Immature natural killer cell (primary cell): ENCODE measurements around the gene HSP90AA1. TPM values are rescaled to one million over a fixed set of nuclear protein-coding genes. Genes with fewer than 3 reads are reported as not detected.
"Not testable (repeated sequence)": the region's sequence is repeated elsewhere in the genome, so short reads cannot be mapped to it uniquely, and the experiment has no call there.

ENCODE experiments used
- DNase-seq, 3 donors: peaks; one replicate each; pipeline ENCODE4 v3.0.0; 2022; ENCODE audit warnings: mixed read lengths in 1 of 3
- H3K27ac Mint-ChIP-seq, 6 donors: one replicate each; pipeline ENCODE4 v1.8.0; 2020; ENCODE audit warnings: mixed read lengths in 6 of 6, mild to moderate bottlenecking in 5 of 6, inconsistent platforms in 4 of 6, moderate library complexity in 3 of 6
- H3K27me3 Mint-ChIP-seq, 3 donors: one replicate each; pipeline ENCODE4 v1.8.0; 2020 to 2021; ENCODE audit warnings: low read depth in 3 of 3, mild to moderate bottlenecking in 3 of 3, mixed read lengths in 3 of 3, moderate library complexity in 3 of 3, inconsistent platforms in 1 of 3
- H3K36me3 Mint-ChIP-seq, 3 donors: one replicate each; pipeline ENCODE4 v1.8.0; 2020; ENCODE audit warnings: mixed read lengths in 3 of 3, inconsistent platforms in 2 of 3, mild to moderate bottlenecking in 2 of 3
- H3K4me1 Mint-ChIP-seq, 2 donors: one replicate each; pipeline ENCODE4 v1.8.0; 2020; ENCODE audit warnings: inconsistent platforms in 2 of 2, mild to moderate bottlenecking in 2 of 2, mixed read lengths in 2 of 2, moderate library complexity in 1 of 2
- H3K4me3 Mint-ChIP-seq, 5 donors: one replicate each; pipeline ENCODE4 v1.8.0; 2020; ENCODE audit warnings: mild to moderate bottlenecking in 5 of 5, mixed read lengths in 5 of 5, inconsistent platforms in 3 of 5, moderate library complexity in 3 of 5
- H3K9me3 Mint-ChIP-seq, 6 donors: one replicate each; pipeline ENCODE4 v1.8.0; 2020; ENCODE audit warnings: mild to moderate bottlenecking in 6 of 6, mixed read lengths in 6 of 6, inconsistent platforms in 4 of 6, moderate library complexity in 3 of 6
- polyA plus RNA-seq, 3 donors: library from polyadenylated mRNA; unstranded; fragments of 300-500 nt; fragmentation: Illumina TruSeq; gene quantifications; one replicate each; pipeline ENCODE4 v1.2.3, GENCODE V29; 2021

HSP90AA1 gene
- polyA plus RNA-seq, 3 donors from 2014 or later, result 171 to 473 (median 370) TPM

DNA sequence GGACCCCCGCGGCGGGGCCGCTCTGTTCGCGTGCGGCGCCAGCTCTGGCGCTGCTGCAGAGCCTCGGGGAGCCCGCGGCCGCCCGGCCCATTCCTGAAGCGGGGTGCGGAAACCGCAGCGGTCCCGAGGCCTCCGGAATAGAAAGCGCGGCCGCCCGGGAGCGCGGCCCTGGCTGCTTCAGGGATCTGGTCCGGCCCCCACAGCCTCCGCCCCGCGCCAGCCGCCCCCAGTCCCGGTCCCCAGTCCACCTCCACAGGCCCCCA lies 204 bp downstream of the HSP90AA1 start:
- no peak for DNase-seq
- peaks cover 21 to 43% (median 35%) of the 10 kb centered on the region in 3 donors for H3K36me3 Mint-ChIP-seq
- H3K27me3 Mint-ChIP-seq, result peaks cover 16 to 42% (median 32%) of the 10 kb centered on the region in 3 donors
- H3K4me3 Mint-ChIP-seq, result peak overlapping the region; percentile 81 to 93 (median 89)
- peaks cover 66 to 74% of the 10 kb centered on the region in 2 donors for H3K4me1 Mint-ChIP-seq
- H3K9me3 Mint-ChIP-seq, result no peaks in the 10 kb centered on the region
- H3K27ac Mint-ChIP-seq, result peak overlapping the region; percentile 88 to 95 (median 94)

GRCh38 chr14:102085948-102086708 lies 716 bp downstream of the HSP90AA1 start:
- Mint-ChIP-seq H3K36me3 (peaks cover 22 to 48% (median 40%) of the 10 kb centered on the region in 3 donors), H3K4me1 (peaks cover 68 to 79% of the 10 kb centered on the region in 2 donors), H3K27ac (peak overlapping the region; percentile 94 to 99 (median 98)), H3K9me3 (no peaks in the 10 kb centered on the region), H3K27me3 (peaks cover 18 to 42% (median 32%) of the 10 kb centered on the region in 3 donors), H3K4me3 (peak overlapping the region; percentile 95 to 99 (median 96))
- peak; percentile 78 to 82 (median 81) for DNase-seq

DNA sequence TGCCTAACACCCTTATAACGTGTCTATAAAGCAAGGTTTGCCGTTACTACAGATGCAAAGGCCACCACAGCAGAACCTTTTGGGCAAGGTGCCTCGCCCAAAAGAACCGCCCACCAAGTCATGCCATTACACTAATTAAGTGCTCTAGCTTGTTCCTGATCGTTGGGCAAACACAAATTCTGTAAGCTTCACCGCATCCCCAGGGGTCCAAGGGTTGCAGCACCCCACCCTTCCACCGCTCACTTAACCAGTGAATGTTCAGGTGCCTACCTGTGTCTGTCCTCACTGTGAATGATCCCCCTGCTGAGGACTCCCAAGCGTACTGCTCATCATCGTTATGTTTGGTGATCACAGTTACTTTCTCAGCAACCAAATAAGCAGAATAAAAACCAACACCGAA lies 1.4 kb downstream of the HSP90AA1 start:
- DNase-seq, result no peak
- Mint-ChIP-seq H3K36me3 (peaks cover 25 to 55% (median 45%) of the 10 kb centered on the region in 3 donors), H3K9me3 (no peaks in the 10 kb centered on the region), H3K4me3 (peak overlapping the region; percentile 95 to 99 (median 96)), H3K4me1 (peaks cover 71 to 85% of the 10 kb centered on the region in 2 donors), H3K27ac (peak overlapping the region; percentile 94 to 99 (median 98)), H3K27me3 (peaks cover 18 to 47% (median 34%) of the 10 kb centered on the region in 3 donors)

DNA sequence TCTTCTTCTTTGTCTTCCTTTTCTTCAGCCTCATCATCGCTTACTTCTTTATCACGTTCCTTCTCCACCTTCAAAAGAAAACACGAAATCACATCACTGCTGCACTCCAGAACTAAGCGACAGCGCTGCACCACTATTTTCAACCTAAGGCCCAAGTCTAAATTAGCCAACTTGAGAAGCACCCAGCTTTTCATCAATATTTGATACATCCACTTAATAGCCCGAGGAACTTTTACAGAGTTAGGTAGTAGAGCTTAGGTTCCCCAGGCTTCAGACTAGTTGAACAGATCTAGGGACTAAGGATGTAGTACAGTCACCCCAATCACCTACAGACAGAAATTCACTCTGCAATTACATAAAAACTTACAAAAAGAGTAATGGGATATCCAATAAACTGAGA lies 1.9 kb downstream of the HSP90AA1 start:
- peaks cover 69 to 86% of the 10 kb centered on the region in 2 donors for H3K4me1 Mint-ChIP-seq
- peak overlapping the region; percentile 95 to 99 (median 96) for H3K4me3 Mint-ChIP-seq
- no peaks in the 10 kb centered on the region for H3K9me3 Mint-ChIP-seq
- peaks cover 29 to 60% (median 48%) of the 10 kb centered on the region in 3 donors for H3K36me3 Mint-ChIP-seq
- no peak for DNase-seq
- peaks cover 18 to 48% (median 34%) of the 10 kb centered on the region in 3 donors for H3K27me3 Mint-ChIP-seq
- H3K27ac Mint-ChIP-seq, result peak overlapping the region; percentile 57 to 99 (median 96)

DNA sequence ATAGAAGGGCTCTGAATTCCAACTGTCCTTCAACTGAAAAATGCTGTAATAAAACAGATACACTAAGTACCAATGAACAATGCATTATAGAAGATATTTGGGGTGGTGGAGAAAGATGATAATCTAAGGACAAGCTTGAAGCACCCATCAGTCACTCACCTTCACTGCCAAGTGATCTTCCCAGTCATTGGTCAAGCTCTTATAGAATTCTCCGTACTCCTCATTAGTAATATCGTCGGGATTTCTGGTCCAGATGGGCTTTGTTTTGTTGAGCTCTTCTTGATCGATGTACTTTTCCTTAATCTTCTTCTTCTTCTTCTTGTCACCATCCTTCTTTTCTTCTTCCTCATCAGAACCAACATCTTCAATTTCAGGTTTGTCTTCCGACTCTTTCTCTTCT lies 2.3 kb downstream of the HSP90AA1 start:
- Mint-ChIP-seq H3K4me1 (peaks cover 65 to 82% of the 10 kb centered on the region in 2 donors), H3K27me3 (peaks cover 18 to 48% (median 34%) of the 10 kb centered on the region in 3 donors), H3K36me3 (peaks cover 33 to 64% (median 48%) of the 10 kb centered on the region in 3 donors), H3K27ac (peak overlapping the region; percentile 57 to 99 (median 96)), H3K4me3 (peak overlapping the region; percentile 95 to 99 (median 96))
- not testable (repeated sequence) for H3K9me3 Mint-ChIP-seq, DNase-seq

DNA sequence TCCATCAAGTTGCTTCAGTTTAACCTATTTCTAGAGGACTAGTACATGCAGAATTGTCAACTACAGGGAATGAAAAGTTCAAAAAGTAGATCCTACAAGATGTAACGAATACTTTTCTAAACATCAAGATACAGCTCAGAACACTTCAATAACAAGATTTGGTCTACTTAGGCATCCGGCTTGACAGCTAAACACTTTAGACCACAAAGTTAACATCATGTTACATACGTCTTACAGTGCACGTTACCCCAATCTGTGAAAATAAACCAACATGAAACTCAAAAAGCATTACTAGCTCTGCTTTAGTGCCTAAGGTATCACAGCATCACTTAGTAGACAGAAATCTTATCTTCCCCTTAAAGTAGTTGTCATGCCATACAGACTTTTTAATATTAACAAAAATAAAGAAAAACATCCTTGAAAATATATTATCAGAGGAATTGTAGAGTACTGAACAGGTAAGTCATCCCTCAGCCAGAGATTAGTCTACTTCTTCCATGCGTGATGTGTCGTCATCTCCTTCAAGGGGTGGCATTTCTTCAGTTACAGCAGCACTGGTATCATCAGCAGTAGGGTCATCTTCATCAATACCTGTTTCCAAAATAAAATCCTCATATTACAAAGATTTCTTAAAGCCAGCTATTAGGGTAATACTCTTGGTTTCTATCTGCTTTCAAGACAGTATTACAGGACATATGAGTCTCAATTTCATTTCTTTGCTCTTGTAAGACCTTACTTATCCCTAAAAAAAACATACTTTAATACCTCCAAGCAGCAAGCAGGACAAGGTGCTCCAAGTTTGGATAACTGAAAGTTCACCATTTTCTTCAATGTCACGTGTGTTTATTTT lies 5.4 kb downstream of the HSP90AA1 start:
- Mint-ChIP-seq H3K27ac (peak overlapping the region in 5 of 6 donors; percentile 21 to 95 (median 63)), H3K36me3 (peaks cover 41 to 70% (median 48%) of the 10 kb centered on the region in 3 donors), H3K4me1 (peaks cover 49 to 65% of the 10 kb centered on the region in 2 donors), H3K4me3 (peak overlapping the region in 1 of 5 donors; percentile 28), H3K27me3 (peaks cover 6 to 28% (median 20%) of the 10 kb centered on the region in 3 donors), H3K9me3 (no peaks in the 10 kb centered on the region)
- DNase-seq, result no peak

DNA sequence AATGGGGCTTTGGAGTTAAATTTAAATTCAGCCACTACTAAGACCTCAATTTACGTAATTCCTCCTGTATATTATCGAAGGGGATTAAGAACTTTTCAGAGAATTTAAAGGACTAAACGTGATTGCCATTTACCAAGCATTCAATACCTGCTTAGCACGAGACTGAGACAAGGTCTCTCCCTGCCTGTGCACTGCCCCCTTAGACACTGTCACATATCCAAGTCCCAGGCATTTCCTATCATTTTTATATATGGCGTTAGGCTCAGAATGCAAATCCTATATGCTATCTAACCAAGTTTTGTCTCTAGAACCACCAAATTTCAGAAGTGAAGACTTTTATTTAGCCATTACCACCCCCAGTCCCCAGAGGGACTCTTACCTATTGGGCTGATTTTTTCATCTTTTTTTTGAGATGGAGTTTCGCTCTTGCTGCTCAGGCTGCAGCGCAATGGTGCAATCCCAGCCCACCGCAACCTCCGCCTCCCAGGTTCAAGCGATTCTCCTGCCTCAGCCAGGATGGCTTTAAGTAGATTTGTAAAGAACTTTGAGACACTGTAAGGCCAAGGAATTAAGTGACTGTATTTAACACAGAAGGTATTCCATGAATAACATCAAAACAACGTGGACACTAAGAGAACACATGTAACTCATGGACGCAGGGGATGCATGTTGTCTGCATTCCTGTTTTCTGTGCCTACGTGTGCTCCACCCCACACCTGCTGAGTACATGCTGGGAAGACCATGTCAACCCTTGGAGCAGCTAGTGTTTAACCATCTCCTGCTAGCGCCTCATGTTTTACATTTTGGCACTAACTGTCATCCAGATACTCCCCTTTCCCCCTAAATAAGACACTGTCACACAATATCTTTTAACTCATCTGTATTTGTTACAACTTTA lies 6.4 kb downstream of the HSP90AA1 start:
- Mint-ChIP-seq H3K9me3 (no peaks in the 10 kb centered on the region), H3K36me3 (peaks cover 39 to 62% (median 41%) of the 10 kb centered on the region in 3 donors), H3K27me3 (peaks cover 2 to 18% (median 10%) of the 10 kb centered on the region in 3 donors), H3K4me3 (no peak overlapping the region), H3K27ac (peak overlapping the region in 4 of 6 donors; percentile 56 to 95 (median 73)), H3K4me1 (peaks cover 40 to 55% of the 10 kb centered on the region in 2 donors)
- DNase-seq, result no peak

DNA sequence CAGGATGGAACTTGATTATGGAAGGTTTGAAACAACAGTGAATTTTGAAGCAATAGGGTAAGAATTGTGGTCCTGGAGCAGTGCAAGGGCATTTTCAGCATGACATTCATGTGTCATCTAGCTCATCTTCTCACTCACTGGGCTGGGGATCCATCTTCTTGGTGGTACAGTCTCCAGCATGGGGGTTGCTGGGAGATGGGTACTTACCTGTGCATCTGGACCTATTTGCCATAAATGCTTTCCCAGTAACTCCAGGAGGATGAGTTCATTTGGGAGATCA lies 7.2 kb downstream of the HSP90AA1 start:
- no peaks in the 10 kb centered on the region for H3K9me3 Mint-ChIP-seq
- peaks cover 32 to 47% of the 10 kb centered on the region in 2 donors for H3K4me1 Mint-ChIP-seq
- peaks cover 2 to 16% (median 3%) of the 10 kb centered on the region in 3 donors for H3K27me3 Mint-ChIP-seq
- no peak for DNase-seq
- peaks cover 33 to 54% (median 35%) of the 10 kb centered on the region in 3 donors for H3K36me3 Mint-ChIP-seq
- peak overlapping the region in 4 of 6 donors; percentile 43 to 95 (median 59) for H3K27ac Mint-ChIP-seq
- H3K4me3 Mint-ChIP-seq, result no peak overlapping the region

GRCh38 chr14:102078831-102079699 lies 7.8 kb downstream of the HSP90AA1 start:
- no peak for DNase-seq
- H3K27me3 Mint-ChIP-seq, result peaks cover 2 to 16% (median 2%) of the 10 kb centered on the region in 3 donors

DNA sequence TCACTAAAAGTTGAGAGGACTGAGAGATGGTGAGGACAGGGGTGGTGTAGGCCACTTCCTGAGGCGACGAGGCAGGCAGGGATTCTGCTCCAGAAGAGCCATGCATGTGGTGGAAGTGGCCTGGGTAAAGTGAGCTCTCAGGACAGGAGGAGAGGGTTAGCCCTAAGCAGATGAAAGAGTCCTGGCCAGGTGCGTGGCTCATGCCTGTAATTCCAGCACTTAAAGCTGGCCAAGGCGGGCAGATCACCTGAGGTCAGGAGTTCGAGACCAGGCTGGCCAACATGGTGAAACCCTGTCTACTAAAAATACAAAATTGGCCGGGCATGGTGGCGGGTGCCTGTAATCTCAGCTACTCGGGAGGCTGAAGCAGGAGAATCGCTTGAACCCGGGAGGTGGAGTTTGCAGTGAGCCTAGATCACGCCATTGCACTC lies 8.5 kb downstream of the HSP90AA1 start:
- Mint-ChIP-seq H3K27ac (peak overlapping the region in 5 of 6 donors; percentile 39 to 80 (median 57)), H3K36me3 (peaks cover 27 to 41% (median 31%) of the 10 kb centered on the region in 3 donors), H3K27me3 (peaks cover 2 to 12% (median 2%) of the 10 kb centered on the region in 3 donors), H3K4me1 (peaks cover 22 to 34% of the 10 kb centered on the region in 2 donors)
- H3K4me3 Mint-ChIP-seq, DNase-seq, H3K9me3 Mint-ChIP-seq: not testable (repeated sequence)

More at GRCh38 chr14:102078831-102079699, 7.8 kb downstream of the HSP90AA1 start:
- H3K4me3 Mint-ChIP-seq, result no peak overlapping the region
- peaks cover 29 to 41% of the 10 kb centered on the region in 2 donors for H3K4me1 Mint-ChIP-seq
- peaks cover 31 to 48% (median 32%) of the 10 kb centered on the region in 3 donors for H3K36me3 Mint-ChIP-seq
- peak overlapping the region in 5 of 6 donors; percentile 13 to 95 (median 50) for H3K27ac Mint-ChIP-seq
- H3K9me3 Mint-ChIP-seq, result no peaks in the 10 kb centered on the region

- Mint-ChIP-seq H3K4me3 (no peak overlapping the region), H3K36me3 (peaks cover 20 to 34% (median 26%) of the 10 kb centered on the region in 3 donors)
- DNase-seq, result no peak
Observed at GRCh38 chr14:102077382-102077709, 9.5 kb downstream of the HSP90AA1 start.

GRCh38 chr14:102075155-102075554 lies 11.7 kb downstream of the HSP90AA1 start:
- H3K4me1 Mint-ChIP-seq, result peaks cover 14 to 17% of the 10 kb centered on the region in 2 donors
- H3K9me3 Mint-ChIP-seq, result no peaks in the 10 kb centered on the region
- no peak for DNase-seq
- H3K27ac Mint-ChIP-seq, result no peak overlapping the region
- H3K27me3 Mint-ChIP-seq, result peaks cover 0 to 3% (median 0%) of the 10 kb centered on the region in 3 donors
- H3K36me3 Mint-ChIP-seq, result peaks cover 2 to 14% (median 12%) of the 10 kb centered on the region in 3 donors
- no peak overlapping the region for H3K4me3 Mint-ChIP-seq

More at GRCh38 chr14:102077382-102077709, 9.5 kb downstream of the HSP90AA1 start:
- peaks cover 15 to 24% of the 10 kb centered on the region in 2 donors for H3K4me1 Mint-ChIP-seq
- peaks cover 2 to 9% (median 2%) of the 10 kb centered on the region in 3 donors for H3K27me3 Mint-ChIP-seq
- H3K9me3 Mint-ChIP-seq, result no peaks in the 10 kb centered on the region
- H3K27ac Mint-ChIP-seq, result no peak overlapping the region
